Suppressor macrophage treated with lipopolysaccharide for 1 hour (primary cell): ENCODE data around the gene CNTNAP5.

ENCODE experiments used
- DNase-seq, 3 donors: peaks; one replicate each; pipeline ENCODE4 v3.0.0-alpha.2; 2020 to 2022

The CNTNAP5 gene

GRCh38 chr2:124740636-124741035 is 715.5 kb downstream of the CNTNAP5 start:
- DNase-seq, result no peak

GRCh38 chr2:124753842-124754241 is 728.8 kb downstream of the CNTNAP5 start:
- DNase-seq, result no peak

GRCh38 chr2:124755386-124755785 is 730.3 kb downstream of the CNTNAP5 start:
- no peak for DNase-seq

- DNase-seq, result no peak
These were observed 731.0 kb downstream of the CNTNAP5 start for GRCh38 chr2:124756048-124756447.

GRCh38 chr2:124762388-124762787 is 737.3 kb downstream of the CNTNAP5 start:
- DNase-seq, result no peak

GRCh38 chr2:124763611-124764010 is 738.5 kb downstream of the CNTNAP5 start:
- DNase-seq, result no peak

GRCh38 chr2:124774781-124775180 is 749.7 kb downstream of the CNTNAP5 start:
- DNase-seq, result no peak

GRCh38 chr2:124776332-124776731 is 751.2 kb downstream of the CNTNAP5 start:
- no peak for DNase-seq

GRCh38 chr2:124778076-124778475 is 753.0 kb downstream of the CNTNAP5 start:
- no peak for DNase-seq

GRCh38 chr2:124796647-124797046 is 771.6 kb downstream of the CNTNAP5 start:
- DNase-seq, result no peak

GRCh38 chr2:124797049-124797448 is 772.0 kb downstream of the CNTNAP5 start:
- no peak for DNase-seq

GRCh38 chr2:124798551-124798950 is 773.5 kb downstream of the CNTNAP5 start:
- no peak for DNase-seq

GRCh38 chr2:124804014-124804940 is 779.2 kb downstream of the CNTNAP5 start:
- DNase-seq, result peak; percentile 53 to 66 (median 56)

GRCh38 chr2:124805060-124805459 is 780.0 kb downstream of the CNTNAP5 start:
- DNase-seq, result no peak

GRCh38 chr2:124810132-124810531 is 785.0 kb downstream of the CNTNAP5 start:
- DNase-seq, result no peak

GRCh38 chr2:124814968-124815745 is 790.1 kb downstream of the CNTNAP5 start:
- no peak for DNase-seq

- no peak for DNase-seq
These were observed 790.9 kb downstream of the CNTNAP5 start for GRCh38 chr2:124816007-124816406.

GRCh38 chr2:124822516-124822915 is 797.4 kb downstream of the CNTNAP5 start:
- no peak for DNase-seq

GRCh38 chr2:124824441-124824840 is 799.4 kb downstream of the CNTNAP5 start:
- no peak for DNase-seq

- DNase-seq, result no peak
These were observed 807.4 kb downstream of the CNTNAP5 start for GRCh38 chr2:124832521-124832920.

- no peak for DNase-seq
These were observed 809.2 kb downstream of the CNTNAP5 start for GRCh38 chr2:124834331-124834730.

GRCh38 chr2:124835331-124835730 is 810.2 kb downstream of the CNTNAP5 start:
- no peak for DNase-seq

GRCh38 chr2:124836416-124836815 is 811.3 kb downstream of the CNTNAP5 start:
- no peak for DNase-seq

GRCh38 chr2:124837496-124837895 is 812.4 kb downstream of the CNTNAP5 start:
- DNase-seq, result no peak
